Measurements from ENCODE around the gene SLC29A3. TPM values are rescaled to one million over a fixed set of nuclear protein-coding genes. Genes with fewer than 3 reads are reported as not detected.

The SLC29A3 gene
- total RNA-seq, 2 experiments from 2014 or later, result 2.9 to 3.3 TPM

- POLR2A ChIA-PET, result interaction anchor here (0.9 to 1.1 kb wide), 2 partner anchors 9 to 436 kb away, joined by 3 to 5 read pairs; no protein-coding TSS in a partner anchor
- DNase-seq (no peak), ATAC-seq (no peak)
- Mint-ChIP-seq H3K27ac (no peak overlapping the region), H3K36me3 (ENCODE audit: low read depth) (peaks cover 3% of the 10 kb centered on the region), H3K9me3 (no peaks in the 10 kb centered on the region), H3K4me1 (ENCODE audit: low read depth) (no peaks in the 10 kb centered on the region), H3K4me3 (no peak overlapping the region), H3K27me3 (no peaks in the 10 kb centered on the region)
- CTCF ChIA-PET, result interaction anchor here (1.0 kb wide), 1 partner anchor 59 kb away, joined by 3 read pairs; no protein-coding TSS in a partner anchor
- TF ChIP-seq CTCF (IDR thresholded peaks at IDR 0.05), result no peak
- intact Hi-C loops (cut with micrococcal nuclease), result no loop called here
Measured at GRCh38 chr10:71343392-71343773, 24.3 kb downstream of the SLC29A3 start.

- H3K9me3 Mint-ChIP-seq, result no peaks in the 10 kb centered on the region
- CTCF ChIA-PET, result no interaction called here
- H3K4me1 Mint-ChIP-seq (ENCODE audit: low read depth), result peaks cover 2% of the 10 kb centered on the region
- no peaks in the 10 kb centered on the region for H3K27me3 Mint-ChIP-seq
- DNase-seq (no peak), ATAC-seq (no peak)
- no peak overlapping the region for H3K4me3 Mint-ChIP-seq
- no peak for TF ChIP-seq CTCF (IDR thresholded peaks at IDR 0.05)
- H3K27ac Mint-ChIP-seq, result no peak overlapping the region
- peaks cover 3% of the 10 kb centered on the region for H3K36me3 Mint-ChIP-seq (ENCODE audit: low read depth)
- intact Hi-C loops (cut with micrococcal nuclease), result no loop called here
- POLR2A ChIA-PET, result interaction anchor here (0.9 kb wide), 1 partner anchor 435 kb away, joined by 3 read pairs; no protein-coding TSS in a partner anchor
Measured at GRCh38 chr10:71344154-71344925, 25.3 kb downstream of the SLC29A3 start.

GRCh38 chr10:71344993-71345480 lies 26.0 kb downstream of the SLC29A3 start:
- no peak overlapping the region for H3K27ac Mint-ChIP-seq
- H3K4me1 Mint-ChIP-seq (ENCODE audit: low read depth), result peaks cover 7% of the 10 kb centered on the region
- intact Hi-C loops (cut with micrococcal nuclease), result no loop called here
- ATAC-seq, result no peak
- H3K27me3 Mint-ChIP-seq, result no peaks in the 10 kb centered on the region
- H3K4me3 Mint-ChIP-seq, result no peak overlapping the region
- no peaks in the 10 kb centered on the region for H3K9me3 Mint-ChIP-seq
- DNase-seq, result no peak
- ChIA-PET POLR2A (interaction anchor here (0.6 kb wide), 1 partner anchor 864 kb away, joined by 3 read pairs; no protein-coding TSS in a partner anchor), CTCF (no interaction called here)
- H3K36me3 Mint-ChIP-seq (ENCODE audit: low read depth), result peaks cover 3% of the 10 kb centered on the region
- no peak for TF ChIP-seq CTCF (IDR thresholded peaks at IDR 0.05)

GRCh38 chr10:71345694-71346093 lies 26.6 kb downstream of the SLC29A3 start:
- CTCF ChIA-PET, result no interaction called here
- Mint-ChIP-seq H3K4me1 (ENCODE audit: low read depth) (peaks cover 12% of the 10 kb centered on the region), H3K9me3 (no peaks in the 10 kb centered on the region), H3K4me3 (no peak overlapping the region), H3K36me3 (ENCODE audit: low read depth) (no peaks in the 10 kb centered on the region), H3K27me3 (no peaks in the 10 kb centered on the region), H3K27ac (no peak overlapping the region)
- POLR2A ChIA-PET, result no interaction called here
- no peak for DNase-seq
- no peak for TF ChIP-seq CTCF (IDR thresholded peaks at IDR 0.05)
- no peak for ATAC-seq
- intact Hi-C loops (cut with micrococcal nuclease), result no loop called here

- Mint-ChIP-seq H3K36me3 (ENCODE audit: low read depth) (no peaks in the 10 kb centered on the region), H3K27me3 (no peaks in the 10 kb centered on the region), H3K9me3 (no peaks in the 10 kb centered on the region), H3K27ac (no peak overlapping the region), H3K4me1 (ENCODE audit: low read depth) (peaks cover 20% of the 10 kb centered on the region), H3K4me3 (no peak overlapping the region)
- CTCF ChIA-PET, result no interaction called here
- POLR2A ChIA-PET, result no interaction called here
- TF ChIP-seq CTCF (IDR thresholded peaks at IDR 0.05), result no peak
- ATAC-seq (no peak), DNase-seq (no peak)
- intact Hi-C loops (cut with micrococcal nuclease), result no loop called here
Measured at GRCh38 chr10:71346731-71347130, 27.7 kb downstream of the SLC29A3 start.

All from activated CD8-positive, alpha-beta T cell treated with anti-CD3 and anti-CD28 coated beads for 36 hours (primary cell).